HS-27A (cell line): ENCODE data around the gene PPP4R2.

Experiments used
- DNase-seq: peaks from one replicate; pipeline ENCODE4 v3.0.0-alpha.2; 2012; ENCODE audit warnings: low read depth, missing footprints

PPP4R2 gene

DNA sequence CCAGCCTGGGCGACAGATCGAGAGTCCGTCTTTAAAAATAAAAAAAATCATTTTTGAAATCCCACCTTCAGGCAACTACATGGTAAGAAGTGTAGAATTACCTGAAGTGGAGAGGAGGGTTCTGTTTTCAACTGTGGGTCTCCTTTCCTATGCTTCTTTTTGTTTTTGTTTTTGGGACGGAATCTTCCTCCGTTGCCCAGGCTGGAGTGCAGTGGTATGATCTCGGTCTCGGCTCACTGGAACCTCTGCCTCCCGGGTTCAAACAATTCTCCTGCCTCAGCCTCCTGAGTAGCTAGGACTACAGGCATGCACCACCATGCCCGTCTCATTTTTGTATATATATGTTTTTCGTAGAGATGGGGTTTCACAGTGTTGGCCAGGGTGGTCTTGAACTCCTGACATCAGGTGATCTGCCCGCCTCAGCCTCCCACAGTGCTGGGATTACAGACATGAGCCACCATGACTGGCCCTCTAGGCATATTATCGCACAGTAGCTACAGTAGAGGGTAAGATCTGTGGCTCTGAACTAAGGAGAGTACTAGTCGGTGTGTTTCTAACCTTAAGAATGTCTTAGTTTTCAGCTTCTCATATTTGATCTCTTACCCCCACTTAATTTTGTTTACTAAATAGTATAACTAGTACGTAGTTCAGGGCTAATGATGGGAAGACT, 73.3 kb downstream of the PPP4R2 start:
- DNase-seq, result no peak

DNA sequence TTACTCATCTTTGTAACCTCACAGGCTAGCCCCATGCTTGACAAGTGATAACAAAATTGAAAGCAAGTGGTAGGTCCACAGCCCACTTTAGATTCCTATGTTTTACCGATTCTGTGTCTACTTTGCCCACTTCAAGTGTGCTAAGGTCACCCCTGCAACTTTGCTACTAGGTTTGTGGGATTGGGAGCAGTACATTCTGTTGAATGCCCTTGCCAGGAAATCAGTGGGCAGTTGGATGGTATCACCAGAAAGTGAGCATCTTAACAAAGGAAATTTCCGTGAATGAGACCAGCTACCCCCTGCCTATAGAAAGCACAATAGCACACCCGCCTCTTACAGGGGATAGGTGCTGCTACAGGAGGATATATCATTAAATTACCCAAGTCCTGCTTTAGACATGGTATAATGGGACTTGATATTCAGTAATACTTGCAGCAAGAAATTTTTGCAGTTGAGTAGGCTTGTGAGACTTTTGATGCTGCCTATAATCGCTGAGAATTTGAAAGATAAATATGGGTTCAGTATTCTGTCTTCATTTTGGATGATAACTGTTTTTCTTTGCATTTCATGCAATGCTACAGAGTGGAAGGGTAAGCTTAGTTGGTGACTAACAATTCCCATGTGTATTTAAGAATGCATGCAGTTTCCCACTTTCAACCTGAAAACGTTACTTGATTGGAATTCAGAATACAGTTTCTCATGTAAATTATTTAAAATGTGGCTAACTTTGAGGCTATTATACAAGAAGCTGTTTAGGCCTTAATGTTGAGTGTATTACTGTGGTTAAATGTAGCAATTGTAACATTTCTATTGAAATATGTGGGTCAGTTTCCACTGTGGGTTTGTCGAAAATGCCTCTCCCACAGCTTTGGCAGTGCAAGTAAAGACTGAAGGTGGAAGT, 74.3 kb downstream of the PPP4R2 start:
- peak; percentile 41 for DNase-seq

DNA sequence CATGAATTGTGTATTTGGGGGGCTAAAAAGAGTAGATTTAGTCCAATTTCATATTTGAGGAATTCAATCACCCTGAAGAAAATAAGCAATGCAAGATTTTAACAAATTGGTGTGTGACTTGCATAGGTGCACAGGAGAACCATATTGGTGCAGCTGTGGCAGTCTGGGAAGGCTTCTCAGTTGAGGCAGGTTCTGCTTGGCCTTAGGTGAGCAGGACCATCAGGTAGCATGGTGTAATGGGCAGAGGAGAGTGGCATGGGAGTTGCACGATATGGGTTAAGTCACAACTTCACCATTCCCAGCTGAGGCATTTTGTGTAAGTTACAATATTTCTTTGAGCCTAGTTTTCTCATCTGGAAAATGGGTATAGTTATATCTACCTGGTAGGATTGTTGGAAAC, 75.3 kb downstream of the PPP4R2 start:
- no peak for DNase-seq

DNA sequence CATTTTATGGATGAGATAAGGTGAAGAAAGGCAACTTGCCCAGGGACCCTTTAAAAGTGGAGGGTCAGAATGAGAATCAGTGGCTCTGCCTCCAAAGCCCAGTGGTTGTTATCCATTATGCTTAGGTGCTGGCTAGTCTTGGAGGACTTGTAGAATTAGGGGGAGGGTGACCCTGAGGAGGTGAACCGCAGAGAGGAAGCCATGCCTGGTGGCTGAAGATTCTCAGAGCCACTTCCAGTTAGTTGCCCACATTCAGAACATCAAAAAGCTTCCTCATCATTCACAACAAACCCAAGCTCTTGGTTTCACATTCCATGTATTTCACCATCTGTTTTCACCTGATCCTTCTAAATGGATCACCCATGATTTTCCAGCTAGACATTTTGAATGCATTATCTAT, 76.0 kb downstream of the PPP4R2 start:
- no peak for DNase-seq

DNA sequence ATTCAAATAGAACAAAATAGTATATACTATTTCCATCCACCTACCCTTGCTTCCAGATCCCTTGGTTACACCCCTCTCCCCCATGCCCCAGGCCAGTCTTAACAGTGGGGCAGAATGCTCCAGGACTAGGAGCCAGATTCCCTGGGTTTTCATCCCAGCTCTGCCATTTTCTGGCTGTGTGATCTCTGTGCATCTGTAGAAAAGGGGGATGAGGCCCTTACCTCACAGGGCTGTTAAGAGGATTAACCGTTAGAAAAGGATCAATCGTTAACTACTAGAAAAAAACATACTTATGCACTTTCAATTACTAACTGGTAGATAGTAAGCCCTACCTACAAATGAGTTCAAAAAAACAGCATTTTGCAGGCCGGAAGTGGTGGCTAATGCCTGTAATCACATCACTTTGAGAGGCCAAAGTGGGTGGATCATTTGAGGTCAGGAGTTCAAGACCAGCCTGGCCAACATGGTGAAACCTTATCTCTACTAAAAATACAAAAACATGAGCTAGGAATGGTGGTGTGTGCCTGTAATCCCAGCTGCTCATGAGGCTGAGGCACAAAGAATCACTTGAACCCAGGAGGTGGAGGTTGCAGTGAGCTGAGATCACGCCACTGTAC, 76.6 kb downstream of the PPP4R2 start:
- DNase-seq, result no peak

DNA sequence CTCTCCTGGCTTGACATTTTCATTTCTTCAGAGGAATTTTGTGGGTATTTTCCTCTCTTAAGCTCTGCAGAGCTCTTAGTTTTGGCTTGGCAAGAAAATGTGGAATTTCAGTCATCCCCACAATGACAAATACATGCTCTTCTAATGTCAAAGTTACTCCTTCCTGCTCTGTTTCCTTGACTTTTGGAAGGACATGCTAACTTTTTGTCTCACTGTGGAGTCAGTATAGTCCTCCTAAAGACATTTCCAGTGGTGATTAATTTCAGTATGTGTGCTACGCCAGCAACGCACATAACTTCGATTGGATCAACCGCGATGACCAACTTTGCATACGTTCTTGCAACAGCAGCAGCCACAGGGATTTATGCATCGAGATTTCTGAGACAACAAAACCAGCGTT, 78.2 kb downstream of the PPP4R2 start:
- DNase-seq, result no peak

DNA sequence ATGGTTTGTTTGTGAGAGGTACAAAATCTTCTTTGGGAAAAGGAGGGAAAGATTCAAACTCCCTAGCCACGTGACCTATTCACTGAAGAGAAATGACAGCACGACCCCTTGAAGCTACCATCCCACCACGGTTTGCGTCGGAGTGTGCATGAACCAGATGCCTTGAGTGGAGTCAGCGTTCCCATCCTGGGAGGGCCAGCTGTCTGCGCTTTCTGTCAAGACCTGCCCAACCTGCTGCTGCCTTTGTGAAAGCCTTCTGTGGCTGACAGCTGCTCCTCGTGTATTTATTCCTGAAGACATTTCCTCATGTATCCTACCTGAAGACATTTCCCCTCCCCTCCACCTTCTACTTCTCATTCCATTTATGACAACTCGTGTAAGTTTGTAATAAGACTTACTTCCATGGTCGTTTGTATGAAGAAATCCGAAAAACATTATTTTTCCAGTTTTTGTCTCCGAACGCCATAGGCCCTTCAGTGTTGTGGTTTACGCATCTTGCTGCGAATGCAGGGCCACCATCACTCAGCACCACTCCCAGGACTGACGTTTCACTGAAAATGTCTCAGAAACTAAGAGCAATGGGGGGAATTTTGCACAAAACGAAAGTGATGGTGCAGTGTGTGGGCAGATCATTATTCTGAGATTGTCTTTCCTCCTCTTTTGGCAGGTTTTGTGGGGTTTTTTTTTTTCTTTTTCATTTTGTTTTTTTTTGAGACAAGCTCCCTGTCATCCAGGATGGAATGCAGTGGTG, 83.8 kb downstream of the PPP4R2 start:
- no peak for DNase-seq

DNA sequence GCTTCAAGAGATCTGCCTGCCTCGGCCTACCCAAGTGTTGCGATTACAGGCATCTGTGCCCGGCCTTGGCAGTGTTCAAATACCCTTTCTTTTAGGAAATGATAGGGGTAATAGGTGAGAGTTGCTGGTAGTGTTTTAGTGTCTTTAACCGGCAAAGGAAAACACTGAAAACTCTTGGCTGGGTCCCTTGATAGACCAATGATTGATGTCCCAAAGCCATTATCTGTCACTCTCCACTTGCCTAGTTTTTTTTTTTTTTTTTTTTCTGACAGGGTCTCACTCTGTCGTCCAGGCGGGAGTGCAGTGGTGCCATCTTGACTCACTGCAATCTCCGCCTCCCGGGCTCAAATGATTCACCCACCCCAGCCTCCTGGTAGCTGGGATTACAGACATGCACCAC, 84.5 kb downstream of the PPP4R2 start:
- no peak for DNase-seq

DNA sequence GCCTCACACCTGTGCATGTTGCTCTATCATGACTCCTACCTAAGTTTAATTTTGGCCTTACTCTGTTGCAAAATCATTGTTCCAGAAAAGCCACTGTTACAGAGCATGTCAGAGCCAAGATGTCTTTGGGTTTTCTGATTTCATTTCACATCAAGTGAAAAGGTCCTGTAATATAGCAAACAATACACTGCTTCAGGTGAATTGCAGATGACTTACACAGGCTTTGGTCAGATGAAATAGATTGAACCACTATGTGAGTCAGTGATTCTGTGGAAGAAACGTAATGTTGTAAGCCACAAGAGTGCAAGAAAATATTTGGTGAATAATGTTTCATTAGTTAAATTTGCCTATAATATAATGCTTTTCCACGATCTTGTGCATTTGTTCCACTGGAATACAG, 87.6 kb downstream of the PPP4R2 start:
- DNase-seq, result no peak

DNA sequence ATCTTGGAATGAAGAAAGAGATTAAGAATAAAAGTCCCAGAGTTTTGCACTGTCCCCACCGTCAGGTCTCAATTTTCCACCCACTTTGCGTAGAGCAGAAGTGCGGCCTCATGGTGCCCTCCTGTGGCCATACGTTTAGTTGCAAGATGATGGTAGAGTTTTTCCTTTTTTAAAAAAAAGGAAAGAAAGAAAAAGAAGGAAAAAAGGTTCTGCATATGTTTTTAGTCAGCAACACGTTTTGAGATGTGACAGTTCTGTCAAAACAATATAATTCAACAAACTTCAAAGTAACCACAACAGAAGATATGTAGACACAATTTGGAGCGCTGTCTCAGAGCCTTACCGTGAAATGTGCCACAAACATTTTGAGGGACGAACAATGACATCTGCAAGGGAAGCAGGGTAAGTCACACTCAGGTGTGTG, 89.5 kb downstream of the PPP4R2 start:
- DNase-seq, result no peak

DNA sequence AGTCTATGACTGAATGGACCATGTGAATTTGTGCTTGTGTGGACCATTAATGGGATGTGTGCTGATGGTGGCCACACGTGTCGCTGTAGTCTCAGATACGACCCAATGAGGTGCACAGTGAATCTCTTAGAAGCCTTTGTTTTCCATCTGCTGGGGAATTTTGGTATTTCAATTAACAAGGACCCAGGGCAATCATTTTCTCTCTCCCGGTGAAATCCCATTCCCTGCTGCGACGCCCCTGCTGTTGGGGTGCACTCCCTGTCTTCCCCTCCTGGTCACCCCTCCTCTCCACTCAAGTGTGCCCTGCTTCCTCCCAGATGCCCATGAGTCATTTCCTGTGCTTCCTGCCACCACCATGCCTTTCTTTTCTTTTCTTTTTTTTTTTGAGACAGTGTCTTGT, 97.5 kb downstream of the PPP4R2 start:
- DNase-seq, result no peak

DNA sequence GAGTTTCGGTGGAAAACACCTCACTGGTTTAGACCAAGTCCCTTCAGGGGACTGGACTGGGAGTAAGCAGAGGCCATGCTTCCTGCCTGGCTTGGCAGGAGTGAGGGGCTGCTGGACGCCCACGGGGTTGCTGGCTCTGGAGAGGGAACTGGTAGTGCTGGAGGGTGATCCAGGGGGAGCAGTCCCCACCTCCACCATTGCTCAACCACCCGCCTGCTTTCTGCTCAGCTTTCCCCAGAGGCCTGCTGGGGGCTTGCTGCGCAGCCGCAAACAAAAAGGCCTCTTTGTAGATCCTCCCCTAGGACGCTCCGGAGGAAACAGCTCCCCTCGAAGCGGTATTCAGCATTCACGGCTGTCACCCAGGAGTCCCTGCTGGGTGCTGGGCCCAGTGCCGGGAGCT, 98.3 kb downstream of the PPP4R2 start:
- no peak for DNase-seq

DNA sequence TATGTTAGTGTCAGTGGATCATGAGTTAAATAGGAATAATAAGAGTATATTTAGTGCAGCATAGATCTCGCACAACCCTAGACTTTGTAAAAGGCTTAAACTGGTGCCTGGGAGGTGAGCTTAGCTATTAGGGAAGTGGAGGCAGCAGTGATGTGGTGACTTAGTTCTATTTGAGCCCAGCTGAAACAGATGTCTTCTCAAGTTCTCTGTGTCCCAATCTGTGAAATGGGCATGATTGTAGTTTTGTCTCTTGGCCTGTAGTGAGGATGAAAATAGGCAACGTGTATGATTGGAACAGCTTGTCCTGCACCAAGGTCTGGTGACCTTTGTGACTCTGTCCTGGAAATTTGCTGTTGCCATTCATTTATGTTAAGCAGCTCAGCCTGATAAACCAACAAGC, 99.6 kb downstream of the PPP4R2 start:
- DNase-seq, result no peak

DNA sequence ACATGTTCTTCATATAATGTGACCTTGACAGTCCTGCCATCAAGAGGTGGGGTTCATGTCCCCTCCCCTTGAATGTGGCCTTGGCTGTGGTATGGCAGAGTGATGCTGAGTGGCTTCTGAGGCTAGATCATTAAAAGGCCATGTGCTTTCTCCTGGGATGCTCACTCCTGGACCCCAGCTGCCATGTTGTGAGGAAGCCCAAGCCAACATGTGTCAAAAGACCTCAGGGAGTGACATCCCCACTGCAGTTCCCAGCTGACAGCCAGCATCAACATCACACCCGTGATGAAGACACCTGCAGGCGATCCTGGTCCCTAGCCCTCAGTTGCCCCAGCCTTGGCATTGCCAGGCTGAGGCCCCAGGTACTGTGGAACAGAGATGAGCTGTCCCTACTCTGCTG, 101.4 kb downstream of the PPP4R2 start:
- no peak for DNase-seq

DNA sequence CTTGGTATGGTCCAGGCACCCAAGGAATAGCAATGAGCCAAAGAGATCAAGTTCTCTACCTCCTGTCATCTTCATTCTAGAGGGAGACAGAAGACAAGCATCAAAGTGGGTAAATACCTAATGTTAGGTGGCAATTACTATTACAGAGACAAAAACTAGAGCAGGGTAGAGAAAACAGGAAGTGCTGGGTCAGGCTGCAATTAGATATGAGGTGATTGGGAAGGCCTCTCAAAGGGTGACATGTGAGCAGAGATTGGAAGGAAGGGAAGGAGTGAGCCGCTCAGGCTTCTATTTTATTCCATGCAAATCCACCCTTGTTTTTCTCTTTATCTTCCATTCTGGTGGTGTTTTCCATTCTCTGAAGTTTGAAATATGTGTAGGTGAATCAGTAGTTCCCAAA, 102.3 kb downstream of the PPP4R2 start:
- no peak for DNase-seq

DNA sequence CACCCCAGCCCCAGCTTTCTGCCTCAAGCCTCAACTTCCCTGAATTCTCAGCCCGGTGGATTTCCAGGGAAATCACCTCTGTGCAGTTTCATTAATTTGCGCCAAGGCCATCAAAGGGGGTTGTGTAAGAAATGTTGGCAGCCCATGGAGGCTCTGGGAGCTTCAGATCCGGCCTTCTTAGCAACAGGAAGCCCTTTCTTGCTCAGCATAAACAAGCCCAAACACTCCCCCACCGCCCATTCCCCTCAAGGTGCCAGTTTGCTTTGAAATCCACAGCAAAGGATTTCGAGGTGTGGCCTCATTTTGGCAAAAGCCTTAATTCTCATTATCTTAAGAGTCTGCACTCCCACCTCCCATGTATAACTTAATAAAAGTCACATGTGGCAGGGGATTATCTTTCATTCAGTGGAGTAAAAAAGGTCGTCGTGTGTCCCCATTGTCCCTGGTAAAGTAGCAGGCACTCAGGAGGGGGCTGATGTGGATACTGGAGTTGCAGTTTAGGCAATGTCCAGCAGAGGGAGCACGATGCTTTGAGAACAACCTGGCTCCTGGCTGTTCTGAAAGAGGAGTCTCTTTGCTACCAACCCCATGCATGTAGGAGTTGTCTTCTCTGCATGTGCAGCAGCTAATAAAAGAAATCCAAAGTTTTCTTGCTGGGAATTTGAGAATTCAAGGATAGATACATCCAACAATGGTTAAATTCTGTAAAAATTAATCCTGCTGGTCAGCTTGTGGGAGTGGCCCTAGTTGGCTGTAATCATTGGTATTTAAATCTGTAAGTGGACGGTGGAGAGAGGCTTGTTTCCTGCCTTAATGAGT, 104.3 kb downstream of the PPP4R2 start:
- peak; percentile 59 for DNase-seq

DNA sequence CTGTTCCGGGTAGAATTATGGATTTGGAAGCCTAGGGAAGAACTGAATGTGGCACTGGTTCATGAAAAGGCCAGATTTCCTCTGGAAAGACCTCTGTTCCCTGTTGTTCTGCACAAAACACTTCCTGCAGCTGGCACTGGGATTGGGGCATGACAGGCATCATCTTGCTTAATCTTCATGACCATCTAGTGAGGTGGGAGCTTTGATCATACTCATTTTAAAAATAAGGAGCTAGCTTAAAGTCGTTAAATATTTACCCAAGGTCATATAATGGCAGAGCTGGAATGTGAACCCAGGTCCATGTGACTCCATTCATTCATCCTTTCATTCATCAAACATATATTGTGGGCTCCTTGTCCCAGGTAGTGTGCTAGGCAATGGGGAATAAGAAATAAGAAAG, 105.3 kb downstream of the PPP4R2 start:
- DNase-seq, result no peak

DNA sequence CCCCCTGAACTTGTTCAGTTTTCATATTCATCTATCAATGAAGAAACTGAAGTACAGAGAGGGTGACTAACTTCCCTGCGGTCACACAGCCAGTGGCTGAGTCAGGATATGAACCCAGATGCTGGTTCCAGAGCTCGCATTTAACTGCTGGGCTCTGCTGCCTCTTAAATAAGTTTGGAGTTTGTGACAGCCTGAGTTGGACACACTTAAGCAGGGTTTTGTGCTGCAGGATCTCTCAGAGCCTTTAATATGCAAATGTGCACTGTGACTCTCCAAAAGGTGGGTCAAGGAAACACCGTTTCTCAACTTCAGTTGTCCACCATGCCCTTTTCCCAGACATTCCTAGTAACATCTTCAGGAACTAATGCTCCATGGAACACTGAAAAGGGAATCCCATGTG, 110.6 kb downstream of the PPP4R2 start:
- no peak for DNase-seq

DNA sequence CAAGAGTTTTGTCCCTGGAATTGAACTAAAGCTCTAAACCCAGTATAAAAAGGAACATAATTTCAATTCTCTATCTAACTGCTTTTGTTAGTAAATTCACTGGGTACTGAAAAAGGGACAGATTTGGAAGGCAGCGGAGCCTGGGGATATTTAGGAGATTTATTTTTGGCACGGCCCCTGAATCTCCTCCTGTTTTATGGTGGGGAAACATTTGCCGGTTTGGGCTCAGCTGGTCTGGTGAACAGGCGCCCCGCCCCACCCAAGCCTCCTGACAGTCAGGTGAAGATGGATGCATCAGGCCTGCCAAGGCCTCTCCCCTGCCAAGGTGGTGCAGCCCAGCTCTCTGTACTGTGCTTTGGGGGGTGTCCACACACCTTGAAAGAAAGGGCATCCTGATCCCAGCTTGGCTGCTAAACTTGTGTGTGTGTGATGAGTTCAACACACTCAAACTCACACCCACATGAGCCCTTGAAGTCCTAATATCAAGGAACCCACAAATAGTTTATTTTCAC, 111.1 kb downstream of the PPP4R2 start:
- no peak for DNase-seq

DNA sequence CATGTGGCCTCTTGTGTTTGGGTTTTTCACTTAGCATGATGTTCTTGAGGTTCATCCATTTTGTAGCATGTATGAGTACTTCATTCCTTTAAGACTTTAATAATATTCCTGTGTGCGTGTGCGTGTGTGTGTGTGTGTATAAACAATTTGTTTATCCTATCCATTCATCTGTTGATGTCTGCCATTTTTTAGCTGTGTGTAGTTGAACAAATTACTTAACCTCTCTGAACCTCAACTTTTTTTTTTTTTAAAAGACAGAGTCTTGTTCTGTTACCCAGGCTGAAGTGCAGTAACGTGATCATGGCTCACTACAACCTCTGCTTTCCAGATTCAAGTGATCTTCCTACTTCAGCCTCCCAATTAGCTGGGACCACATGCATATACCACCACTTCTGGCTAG, 112.1 kb downstream of the PPP4R2 start:
- DNase-seq, result no peak

DNA sequence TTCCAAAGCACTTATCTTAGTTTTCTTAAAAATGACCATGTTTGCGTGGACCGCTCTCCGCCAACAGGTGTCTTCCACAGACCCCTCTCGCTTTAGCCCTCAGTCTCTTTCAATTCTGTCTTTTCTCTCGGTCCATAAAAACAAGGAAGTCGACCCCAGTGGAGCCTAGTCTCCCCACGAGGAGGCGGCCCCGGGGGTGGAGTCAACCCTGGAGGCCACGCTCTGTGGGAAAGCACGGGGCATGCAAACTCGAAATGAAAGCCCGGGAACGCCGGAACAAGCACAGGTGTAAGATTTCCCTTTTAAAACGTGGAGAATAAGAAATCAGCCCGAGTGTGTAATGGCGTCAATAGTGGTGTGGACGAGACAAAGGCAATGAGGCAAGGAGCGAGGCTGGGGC, 113.9 kb downstream of the PPP4R2 start:
- no peak for DNase-seq
